Upper lobe of left lung (tissue), 6 donors: ENCODE results near the gene EXPH5. TPM values are rescaled to one million over a fixed set of nuclear protein-coding genes. Genes with fewer than 3 reads are reported as not detected.

Experiments
- ATAC-seq, 2 donors: fragments of 200-7000 bp; cut with Tn5 transposase; one replicate each; pipeline ENCODE4 v1.9.1; 2022; ENCODE audit warnings: mild to moderate bottlenecking in 2 of 2, moderate library complexity in 2 of 2; ENCODE audit not compliant: low FRiP score in 2 of 2
- DNase-seq, 2 donors: peaks; one replicate each; pipeline ENCODE4 v3.0.0-alpha.2; 2019 to 2020
- H3K27ac ChIP-seq, 4 donors: fragments of 200-600 bp; sonication (generic); one replicate each; pipeline ENCODE4 v1.5.1; 2016 to 2019
- H3K27me3 ChIP-seq, 4 donors: fragments of 200-600 bp; sonication (generic); one replicate each; pipeline ENCODE4 v1.5.1; 2017 to 2019
- H3K36me3 ChIP-seq, 4 donors: fragments of 200-600 bp; sonication (generic); one replicate each; pipeline ENCODE4 v1.5.1; 2016 to 2019
- H3K4me1 ChIP-seq, 4 donors: fragments of 200-600 bp; sonication (generic); one replicate each; pipeline ENCODE4 v1.5.1; 2018 to 2019
- H3K4me3 ChIP-seq, 4 donors: fragments of 200-600 bp; sonication (generic); one replicate each; pipeline ENCODE4 v1.5.1; 2017 to 2019; ENCODE audit warnings: mild to moderate bottlenecking in 2 of 4, moderate library complexity in 1 of 4
- H3K9me3 ChIP-seq, 4 donors: fragments of 200-600 bp; sonication (generic); one replicate each; pipeline ENCODE4 v1.5.1; 2018 to 2019
- EP300 ChIP-seq, 4 donors: sonication (generic); formaldehyde crosslinking; IDR thresholded peaks; one replicate each; pipeline ENCODE4 v1.5.1; 2017; ENCODE audit warnings: antibody characterized with exemption in 4 of 4, control low read depth in 2 of 4
- POLR2A ChIP-seq, 4 donors: fragments of 450-650 bp; IDR thresholded peaks; one replicate each; pipeline ENCODE4 v1.5.1; 2016 to 2017; ENCODE audit warnings: antibody characterized with exemption in 4 of 4, mild to moderate bottlenecking in 2 of 4
- POLR2AphosphoS5 ChIP-seq, 2 donors: sonication (generic); formaldehyde crosslinking; IDR thresholded peaks; one replicate each; pipeline ENCODE4 v1.5.1; 2017; ENCODE audit warnings: antibody characterized with exemption in 2 of 2
- WGBS, 2 donors: methylation state at CpG; one replicate each; pipeline ENCODE4 v1.1.5; 2017 to 2018; 5-methylcytosine and 5-hydroxymethylcytosine counted together
- total RNA-seq, 6 donors: library from RNA; depleted of rRNA in 4 of 6; stranded (reverse); fragments of >200 nt in 4 of 6; gene quantifications; one replicate each; pipeline versions ENCODE4 v1.1.0 to v1.2.1, GENCODE V29; 2016 to 2021
- TF ChIP-seq, protein P1 (sequence below), 6 experiments: fragments of 450-650 bp in 4 of 6; fragments of 200-600 bp in 2 of 6; sonication (generic) in 2 of 6; IDR thresholded peaks; one replicate each; pipeline ENCODE4 v1.5.1; 2016 to 2019; ENCODE audit warnings: antibody characterized with exemption in 6 of 6
- donor health status: DM: no; HTN: no; CAD: no; lungs with moderate emphysema.
- donor health status: DM: no; HTN: yes; CAD: no; lungs with severe emphysema.

Gene EXPH5
- total RNA-seq, 6 donors from 2014 or later: 12.8 to 47.0 (median 28.3) TPM

DNA sequence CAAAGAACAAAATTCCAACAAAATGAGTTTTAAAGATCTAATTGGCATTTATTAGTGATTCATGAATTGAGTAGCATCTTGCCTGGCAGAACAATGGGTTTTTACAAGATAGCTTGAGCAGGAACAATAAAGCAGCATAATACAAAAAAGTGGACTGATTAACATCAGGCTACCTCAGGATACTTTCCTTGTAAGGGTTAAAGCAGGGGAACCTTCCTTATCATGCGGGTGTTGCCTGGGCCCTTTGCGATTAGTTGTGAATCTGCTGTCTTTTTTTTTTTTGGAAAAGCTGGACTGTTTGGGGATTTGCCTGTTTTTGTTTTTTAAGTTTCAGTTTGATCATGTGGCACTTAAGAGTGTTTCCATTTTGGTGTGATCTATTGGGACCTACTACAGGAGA lies 37.5 kb downstream of the EXPH5 start:
- H3K9me3 ChIP-seq: no peaks in the 10 kb centered on the region
- no peaks in the 10 kb centered on the region for H3K36me3 ChIP-seq
- no peaks in the 10 kb centered on the region for H3K27me3 ChIP-seq
- H3K4me1 ChIP-seq: peaks cover 6 to 22% (median 12%) of the 10 kb centered on the region in 4 donors
- ATAC-seq (no peak), DNase-seq (no peak)
- no peak overlapping the region for H3K27ac ChIP-seq
- H3K4me3 ChIP-seq: no peak overlapping the region
- WGBS, 2 donors: 62 to 85% methylated on average over 2 of the region's 2 CpGs
- TF ChIP-seq EP300 (IDR thresholded peaks at IDR 0.05): no peak
- no peak for TF ChIP-seq POLR2AphosphoS5 (IDR thresholded peaks at IDR 0.05)
- TF ChIP-seq POLR2A (IDR thresholded peaks at IDR 0.05): no peak
- TF ChIP-seq, protein P1, sequence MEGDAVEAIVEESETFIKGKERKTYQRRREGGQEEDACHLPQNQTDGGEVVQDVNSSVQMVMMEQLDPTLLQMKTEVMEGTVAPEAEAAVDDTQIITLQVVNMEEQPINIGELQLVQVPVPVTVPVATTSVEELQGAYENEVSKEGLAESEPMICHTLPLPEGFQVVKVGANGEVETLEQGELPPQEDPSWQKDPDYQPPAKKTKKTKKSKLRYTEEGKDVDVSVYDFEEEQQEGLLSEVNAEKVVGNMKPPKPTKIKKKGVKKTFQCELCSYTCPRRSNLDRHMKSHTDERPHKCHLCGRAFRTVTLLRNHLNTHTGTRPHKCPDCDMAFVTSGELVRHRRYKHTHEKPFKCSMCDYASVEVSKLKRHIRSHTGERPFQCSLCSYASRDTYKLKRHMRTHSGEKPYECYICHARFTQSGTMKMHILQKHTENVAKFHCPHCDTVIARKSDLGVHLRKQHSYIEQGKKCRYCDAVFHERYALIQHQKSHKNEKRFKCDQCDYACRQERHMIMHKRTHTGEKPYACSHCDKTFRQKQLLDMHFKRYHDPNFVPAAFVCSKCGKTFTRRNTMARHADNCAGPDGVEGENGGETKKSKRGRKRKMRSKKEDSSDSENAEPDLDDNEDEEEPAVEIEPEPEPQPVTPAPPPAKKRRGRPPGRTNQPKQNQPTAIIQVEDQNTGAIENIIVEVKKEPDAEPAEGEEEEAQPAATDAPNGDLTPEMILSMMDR (IDR thresholded peaks at IDR 0.05): no peak

DNA sequence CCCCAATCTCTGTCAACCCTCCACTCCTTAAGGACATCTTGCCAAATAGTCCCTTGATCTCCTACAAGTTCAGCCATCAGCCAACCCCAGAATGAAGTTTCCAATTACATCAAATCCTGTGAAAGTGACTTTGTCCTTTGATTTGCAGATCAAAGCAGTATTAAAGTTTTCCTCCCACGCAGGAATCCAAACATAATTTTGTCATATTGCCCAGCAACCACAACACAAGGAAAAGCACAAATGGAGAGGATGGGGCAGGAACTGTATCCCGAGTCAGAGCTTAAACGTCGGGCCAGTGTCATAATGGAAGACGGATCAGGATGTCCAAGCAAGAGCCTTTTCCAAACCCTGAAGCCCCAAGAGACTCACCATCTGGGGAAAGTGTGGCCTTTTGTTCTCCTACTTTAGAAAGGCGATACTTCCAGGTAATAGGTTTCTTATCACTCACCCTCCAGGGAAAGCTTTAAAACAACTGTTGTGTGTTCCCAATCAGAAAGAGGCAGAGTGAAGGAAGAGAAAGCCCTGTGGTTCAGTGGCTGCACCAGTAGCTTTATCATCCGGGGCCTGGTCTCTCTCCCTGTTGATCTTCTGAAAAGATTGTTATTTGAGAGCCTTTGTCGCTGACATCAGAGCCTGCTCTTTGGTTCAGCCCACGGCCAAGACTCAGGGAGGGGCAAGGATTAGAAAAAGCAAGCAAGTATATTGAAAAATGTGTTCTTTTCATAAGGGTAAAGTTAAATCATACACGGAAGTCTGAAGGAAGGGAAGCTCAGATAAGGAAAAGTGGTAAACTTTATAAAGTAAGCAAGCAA lies 41.7 kb downstream of the EXPH5 start:
- ATAC-seq: peak in 1 of 2 donors; percentile 67
- WGBS, 2 donors: 48 to 51% methylated on average over 10 of the region's 10 CpGs

DNA sequence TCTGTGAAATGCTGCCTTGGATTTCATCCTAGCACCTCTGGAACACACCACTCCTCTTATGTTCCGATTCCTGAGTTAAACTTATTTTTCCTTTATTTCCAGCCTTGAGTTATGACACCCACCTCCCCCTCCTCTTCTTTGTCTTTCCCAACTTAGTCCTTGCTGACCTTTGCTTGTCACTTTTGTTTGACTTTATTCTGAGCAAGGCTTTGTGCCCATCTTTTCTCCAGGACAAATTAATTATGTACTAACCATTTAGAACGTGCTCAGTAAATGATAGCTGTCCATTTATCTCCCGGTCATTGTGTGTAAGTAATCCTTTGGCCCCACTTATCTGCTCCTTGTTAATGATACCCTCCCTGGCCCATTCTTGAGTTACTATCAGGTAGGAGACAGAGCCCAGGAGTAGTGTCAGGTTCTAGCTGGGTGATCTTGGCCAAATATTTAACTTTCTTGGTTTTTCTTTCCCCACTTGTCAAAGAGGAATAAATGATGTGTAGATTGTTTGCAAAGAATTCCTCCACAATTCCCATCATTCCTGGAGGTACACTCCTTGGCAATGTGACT lies 44.2 kb downstream of the EXPH5 start:
- H3K4me3 ChIP-seq: no peak overlapping the region
- DNase-seq (no peak), ATAC-seq (no peak)
- H3K4me1 ChIP-seq: peaks cover 0 to 12% (median 6%) of the 10 kb centered on the region in 4 donors
- peak overlapping the region in 1 of 4 donors; percentile 30 for H3K27ac ChIP-seq
- TF ChIP-seq, protein P1 (IDR thresholded peaks at IDR 0.05): no peak
- no peak for TF ChIP-seq EP300 (IDR thresholded peaks at IDR 0.05)
- no peak for TF ChIP-seq POLR2A (IDR thresholded peaks at IDR 0.05)
- no peaks in the 10 kb centered on the region for H3K9me3 ChIP-seq
- WGBS, 2 donors: 84 to 85% methylated on average over 3 of the region's 3 CpGs
- no peaks in the 10 kb centered on the region for H3K36me3 ChIP-seq
- no peaks in the 10 kb centered on the region for H3K27me3 ChIP-seq

More for the DNA sequence above, 41.7 kb downstream of the EXPH5 start:
- DNase-seq: no peak
- no peak for TF ChIP-seq POLR2A (IDR thresholded peaks at IDR 0.05)
- no peak for TF ChIP-seq EP300 (IDR thresholded peaks at IDR 0.05)
- TF ChIP-seq, protein P1 (IDR thresholded peaks at IDR 0.05): no peak
- TF ChIP-seq POLR2AphosphoS5 (IDR thresholded peaks at IDR 0.05): no peak
- Histone ChIP-seq H3K27me3 (no peaks in the 10 kb centered on the region), H3K36me3 (no peaks in the 10 kb centered on the region), H3K4me3 (peak overlapping the region in 1 of 4 donors; percentile 11), H3K9me3 (no peaks in the 10 kb centered on the region), H3K4me1 (peaks cover 0 to 12% (median 6%) of the 10 kb centered on the region in 4 donors), H3K27ac (peak overlapping the region; percentile 50 to 67 (median 62))

DNA sequence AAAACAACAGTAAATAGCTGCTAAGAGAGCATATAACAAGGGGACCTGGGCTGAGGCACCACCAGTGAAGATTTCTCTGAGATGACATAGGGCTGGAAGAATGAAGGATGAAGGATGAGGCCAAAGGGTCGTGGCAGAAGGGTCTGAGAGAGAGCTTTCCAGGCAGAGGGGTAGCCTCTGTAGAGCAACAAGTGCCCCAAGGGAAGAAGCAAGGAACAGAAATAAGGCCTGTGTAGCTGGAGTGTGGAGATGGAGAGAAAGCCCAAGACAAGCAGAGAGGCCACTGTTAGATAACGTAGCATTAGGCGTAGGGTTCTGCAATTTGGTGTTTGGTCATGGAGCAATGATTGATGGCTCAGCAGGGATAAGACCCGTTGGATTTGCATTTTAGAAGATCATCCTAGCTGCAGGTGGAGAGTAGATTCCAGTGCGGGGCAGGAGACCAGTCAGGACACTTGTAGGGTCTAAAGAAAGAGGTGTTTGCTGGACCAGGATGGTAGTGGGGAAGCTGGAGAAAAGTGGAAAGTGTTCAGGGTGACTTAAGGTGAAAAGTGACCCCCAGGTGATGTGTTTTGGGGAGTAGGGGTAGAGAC lies 47.6 kb downstream of the EXPH5 start:
- H3K27ac ChIP-seq: no peak overlapping the region
- no peak for TF ChIP-seq POLR2A (IDR thresholded peaks at IDR 0.05)
- TF ChIP-seq, protein P1 (IDR thresholded peaks at IDR 0.05): no peak
- no peak for TF ChIP-seq POLR2AphosphoS5 (IDR thresholded peaks at IDR 0.05)
- H3K9me3 ChIP-seq: no peaks in the 10 kb centered on the region
- DNase-seq: no peak
- WGBS, 2 donors: 81 to 85% methylated on average over 5 of the region's 5 CpGs
- no peaks in the 10 kb centered on the region for H3K27me3 ChIP-seq
- H3K4me1 ChIP-seq: peaks cover 0 to under 1% (median 0%) of the 10 kb centered on the region in 4 donors
- no peak overlapping the region for H3K4me3 ChIP-seq
- no peaks in the 10 kb centered on the region for H3K36me3 ChIP-seq
- no peak for ATAC-seq
